ENCODE measurements around the gene PTPRM.

The PTPRM gene

DNA sequence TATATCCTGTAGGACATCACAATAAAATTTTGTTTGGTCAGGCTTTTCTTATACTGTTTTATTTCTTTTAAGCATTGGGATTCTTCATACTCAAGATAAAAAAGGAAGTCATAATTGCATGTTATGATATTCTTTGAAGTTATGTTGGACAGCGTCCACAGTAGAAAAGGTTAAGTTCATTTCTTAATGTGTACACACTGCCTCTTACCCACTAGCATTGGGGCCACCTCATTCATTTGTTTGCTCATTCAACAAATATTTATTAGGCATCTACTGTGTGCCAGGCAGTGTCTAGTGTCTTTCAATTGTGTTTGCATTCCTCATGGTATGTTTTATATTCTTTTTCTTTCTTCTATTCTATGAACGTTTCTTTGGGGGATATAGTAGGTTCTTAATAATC lies 70.2 kb downstream of the PTPRM start:
- no peak overlapping the region for H3K4me3 ChIP-seq (ENCODE audit: low read depth, low read length)
- TF ChIP-seq, protein P1, sequence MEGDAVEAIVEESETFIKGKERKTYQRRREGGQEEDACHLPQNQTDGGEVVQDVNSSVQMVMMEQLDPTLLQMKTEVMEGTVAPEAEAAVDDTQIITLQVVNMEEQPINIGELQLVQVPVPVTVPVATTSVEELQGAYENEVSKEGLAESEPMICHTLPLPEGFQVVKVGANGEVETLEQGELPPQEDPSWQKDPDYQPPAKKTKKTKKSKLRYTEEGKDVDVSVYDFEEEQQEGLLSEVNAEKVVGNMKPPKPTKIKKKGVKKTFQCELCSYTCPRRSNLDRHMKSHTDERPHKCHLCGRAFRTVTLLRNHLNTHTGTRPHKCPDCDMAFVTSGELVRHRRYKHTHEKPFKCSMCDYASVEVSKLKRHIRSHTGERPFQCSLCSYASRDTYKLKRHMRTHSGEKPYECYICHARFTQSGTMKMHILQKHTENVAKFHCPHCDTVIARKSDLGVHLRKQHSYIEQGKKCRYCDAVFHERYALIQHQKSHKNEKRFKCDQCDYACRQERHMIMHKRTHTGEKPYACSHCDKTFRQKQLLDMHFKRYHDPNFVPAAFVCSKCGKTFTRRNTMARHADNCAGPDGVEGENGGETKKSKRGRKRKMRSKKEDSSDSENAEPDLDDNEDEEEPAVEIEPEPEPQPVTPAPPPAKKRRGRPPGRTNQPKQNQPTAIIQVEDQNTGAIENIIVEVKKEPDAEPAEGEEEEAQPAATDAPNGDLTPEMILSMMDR (IDR thresholded peaks at IDR 0.05; ENCODE audit: low read depth, low read length) = no peak

DNA sequence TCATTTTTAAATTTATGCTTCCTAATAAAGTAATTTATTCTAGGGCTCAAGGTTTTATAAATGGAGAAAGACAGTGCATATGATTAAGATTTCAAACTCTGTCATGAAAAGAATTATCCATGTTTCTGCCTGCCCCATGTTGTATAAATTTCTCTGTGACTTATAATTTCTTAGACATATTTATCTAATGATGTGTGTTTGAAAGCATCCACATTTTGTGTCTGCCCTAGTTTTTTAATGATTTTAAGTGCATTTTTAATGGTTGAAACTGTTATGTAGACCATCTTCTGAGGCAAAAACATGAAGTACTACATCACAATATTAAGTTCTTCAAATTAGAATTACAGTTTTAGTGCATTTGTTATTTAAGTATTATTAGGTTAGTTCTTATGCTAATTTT lies 71.2 kb downstream of the PTPRM start:
- H3K4me3 ChIP-seq (ENCODE audit: low read depth, low read length) = no peak overlapping the region
- TF ChIP-seq, protein P1 (IDR thresholded peaks at IDR 0.05; ENCODE audit: low read depth, low read length) = no peak

DNA sequence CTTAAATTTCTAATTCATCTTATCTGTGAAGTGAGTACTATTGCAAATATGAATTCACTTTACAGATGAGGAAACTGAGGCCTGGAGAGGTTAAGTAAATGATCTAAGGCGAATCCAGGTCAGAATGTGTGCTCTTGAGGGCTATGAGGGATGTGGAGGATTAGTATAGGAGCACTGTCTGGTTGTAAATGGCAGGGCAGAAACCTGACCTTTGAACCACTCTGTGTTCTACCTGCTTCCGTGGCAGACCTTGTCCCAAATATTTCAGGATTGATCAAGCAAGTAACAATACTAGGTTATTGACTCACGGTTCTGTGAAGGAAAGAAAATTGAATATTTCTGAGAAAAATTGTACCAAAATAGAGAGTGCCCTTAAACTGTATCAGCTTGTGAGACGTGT lies 74.7 kb downstream of the PTPRM start:
- no peak overlapping the region for H3K4me3 ChIP-seq (ENCODE audit: low read depth, low read length)
- TF ChIP-seq, protein P1 (IDR thresholded peaks at IDR 0.05; ENCODE audit: low read depth, low read length) = no peak

DNA sequence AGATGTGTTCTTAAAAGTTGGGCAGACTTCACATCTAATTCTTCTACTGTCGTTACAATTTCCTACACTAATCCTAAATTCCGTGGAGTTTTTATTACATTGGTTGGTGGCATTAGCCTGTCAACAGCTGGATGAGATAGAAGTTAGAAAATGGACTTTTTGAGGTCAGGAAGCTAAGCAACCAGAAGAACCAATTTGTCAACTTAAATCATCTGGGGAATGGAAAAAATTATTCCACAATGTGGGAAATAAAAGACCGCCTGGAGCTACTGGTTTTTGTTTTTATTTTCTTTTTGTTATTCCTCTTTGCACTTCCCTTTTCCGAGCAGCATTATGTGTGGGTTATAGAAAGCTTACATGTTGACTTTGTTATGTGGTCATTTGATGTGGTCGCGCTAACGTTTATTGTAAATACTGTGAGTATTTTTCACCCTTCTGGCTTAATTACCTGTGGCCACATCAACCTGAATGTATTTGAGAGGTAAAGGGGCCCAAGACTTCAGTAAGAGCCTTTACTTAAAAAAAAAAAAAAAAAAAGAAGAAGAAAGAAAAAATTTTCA lies 75.3 kb downstream of the PTPRM start:
- no peak overlapping the region for H3K4me3 ChIP-seq (ENCODE audit: low read depth, low read length)
- TF ChIP-seq, protein P1 (IDR thresholded peaks at IDR 0.05; ENCODE audit: low read depth, low read length) = no peak

DNA sequence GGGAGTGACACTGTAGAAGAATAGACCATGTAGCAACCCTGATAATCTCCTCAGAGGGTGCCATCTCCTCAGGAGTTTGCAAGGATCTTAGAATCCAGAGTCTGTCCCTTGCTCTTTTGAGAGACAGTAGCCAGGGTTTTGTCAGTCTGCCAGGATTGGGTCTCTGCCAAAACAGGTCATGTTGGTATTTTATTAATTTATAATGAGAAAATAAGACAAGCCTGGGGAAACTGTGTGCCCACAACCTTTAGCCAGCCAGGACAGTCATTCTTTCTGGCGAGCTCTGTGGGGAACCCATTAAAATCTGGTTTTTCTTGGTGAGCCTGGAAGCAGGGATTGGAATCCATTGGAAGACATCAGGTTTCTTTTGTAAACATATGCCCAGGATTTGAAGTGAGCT lies 78.6 kb downstream of the PTPRM start:
- TF ChIP-seq, protein P1 (IDR thresholded peaks at IDR 0.05; ENCODE audit: low read depth, low read length) = no peak
- no peak overlapping the region for H3K4me3 ChIP-seq (ENCODE audit: low read depth, low read length)

DNA sequence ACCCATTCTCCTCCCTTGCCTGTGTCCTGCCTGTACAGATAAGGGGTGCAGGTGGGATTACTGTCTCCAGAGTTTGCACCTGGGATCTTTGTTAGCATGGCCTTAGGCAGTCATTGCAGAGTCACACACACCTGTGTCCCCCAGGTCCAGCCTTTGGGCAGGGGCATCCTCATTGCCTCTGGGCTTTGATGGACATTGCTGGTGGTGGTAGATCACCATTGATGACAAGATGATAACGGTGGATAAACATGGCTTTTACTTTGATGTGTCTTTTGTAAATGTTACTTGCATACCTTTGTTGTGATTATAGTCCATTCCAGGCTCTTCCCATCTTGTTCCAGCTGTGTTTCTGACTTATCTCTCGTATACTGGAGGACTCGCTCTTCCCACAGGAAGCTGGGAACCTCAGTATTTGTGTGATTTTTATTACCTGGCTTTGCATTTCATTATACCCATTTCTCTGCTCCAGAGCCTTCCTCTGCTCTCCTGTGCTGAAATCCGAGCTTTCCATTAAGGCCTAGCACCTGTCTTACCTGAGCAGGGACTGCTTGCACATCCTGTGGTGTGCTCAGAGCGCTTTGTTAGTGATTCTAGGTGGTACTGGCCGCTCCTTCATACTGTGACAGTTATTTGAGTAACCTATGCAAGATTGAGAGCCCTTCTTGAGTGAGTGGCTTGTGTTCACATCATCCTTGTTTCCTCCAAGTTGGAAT lies 79.2 kb downstream of the PTPRM start:
- H3K4me3 ChIP-seq (ENCODE audit: low read depth, low read length) = no peak overlapping the region
- TF ChIP-seq, protein P1 (IDR thresholded peaks at IDR 0.05; ENCODE audit: low read depth, low read length) = no peak

DNA sequence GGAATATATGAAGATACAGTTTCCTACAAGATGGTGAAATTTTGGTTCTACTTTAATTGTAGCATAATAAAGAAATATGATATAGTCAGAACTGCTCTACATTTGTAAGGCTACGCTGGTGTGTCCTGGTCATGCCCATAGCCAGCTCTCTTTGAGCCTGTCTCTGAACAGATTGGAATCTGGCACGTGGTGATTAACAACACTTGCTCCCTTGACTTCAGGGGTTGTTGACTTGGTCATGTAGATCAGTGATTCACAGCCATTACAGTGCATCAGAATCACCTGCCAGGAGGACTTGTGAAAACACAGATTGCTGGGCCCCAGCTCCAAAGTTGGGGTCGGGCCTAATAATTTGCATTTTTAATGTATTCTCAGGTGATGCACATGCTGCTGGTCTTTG lies 80.4 kb downstream of the PTPRM start:
- TF ChIP-seq, protein P1 (IDR thresholded peaks at IDR 0.05; ENCODE audit: low read depth, low read length) = no peak
- H3K4me3 ChIP-seq (ENCODE audit: low read depth, low read length) = no peak overlapping the region

All from WI38 (cell line).